ENCODE data around the gene GLT6D1. TPM values are rescaled to one million over a fixed set of nuclear protein-coding genes. Genes with fewer than 3 reads are reported as not detected.

GLT6D1 gene
- total RNA-seq, 1 donor from 2014 or later: not detected

- TF ChIP-seq, protein P1, sequence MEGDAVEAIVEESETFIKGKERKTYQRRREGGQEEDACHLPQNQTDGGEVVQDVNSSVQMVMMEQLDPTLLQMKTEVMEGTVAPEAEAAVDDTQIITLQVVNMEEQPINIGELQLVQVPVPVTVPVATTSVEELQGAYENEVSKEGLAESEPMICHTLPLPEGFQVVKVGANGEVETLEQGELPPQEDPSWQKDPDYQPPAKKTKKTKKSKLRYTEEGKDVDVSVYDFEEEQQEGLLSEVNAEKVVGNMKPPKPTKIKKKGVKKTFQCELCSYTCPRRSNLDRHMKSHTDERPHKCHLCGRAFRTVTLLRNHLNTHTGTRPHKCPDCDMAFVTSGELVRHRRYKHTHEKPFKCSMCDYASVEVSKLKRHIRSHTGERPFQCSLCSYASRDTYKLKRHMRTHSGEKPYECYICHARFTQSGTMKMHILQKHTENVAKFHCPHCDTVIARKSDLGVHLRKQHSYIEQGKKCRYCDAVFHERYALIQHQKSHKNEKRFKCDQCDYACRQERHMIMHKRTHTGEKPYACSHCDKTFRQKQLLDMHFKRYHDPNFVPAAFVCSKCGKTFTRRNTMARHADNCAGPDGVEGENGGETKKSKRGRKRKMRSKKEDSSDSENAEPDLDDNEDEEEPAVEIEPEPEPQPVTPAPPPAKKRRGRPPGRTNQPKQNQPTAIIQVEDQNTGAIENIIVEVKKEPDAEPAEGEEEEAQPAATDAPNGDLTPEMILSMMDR (conservative IDR thresholded peaks at IDR 0.05; ENCODE audit: low read depth, low read length): no peak
- DNase-seq (ENCODE audit: low read depth): no peak
- no peak overlapping the region for H3K4me3 ChIP-seq (ENCODE audit: low read depth, low read length)
These were observed 26.9 kb downstream of the GLT6D1 start for GRCh38 chr9:135612437-135612836.

DNA sequence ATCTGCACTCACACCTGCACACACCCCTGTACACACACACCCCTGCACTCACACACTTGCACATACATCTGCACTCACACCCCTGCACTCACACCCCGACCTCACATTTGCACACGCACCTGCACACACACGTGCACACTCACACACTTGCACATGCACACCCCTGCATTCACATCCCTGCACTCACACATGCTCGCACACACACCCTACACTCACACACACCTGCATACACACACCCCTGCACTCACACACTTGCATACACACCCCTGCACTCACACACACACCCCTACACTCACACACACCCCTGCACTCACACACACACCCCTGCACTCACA, 27.5 kb downstream of the GLT6D1 start:
- H3K4me3 ChIP-seq (ENCODE audit: low read depth, low read length): no peak overlapping the region
- TF ChIP-seq, protein P1 (conservative IDR thresholded peaks at IDR 0.05; ENCODE audit: low read depth, low read length): no peak
- no peak for DNase-seq (ENCODE audit: low read depth)

DNA sequence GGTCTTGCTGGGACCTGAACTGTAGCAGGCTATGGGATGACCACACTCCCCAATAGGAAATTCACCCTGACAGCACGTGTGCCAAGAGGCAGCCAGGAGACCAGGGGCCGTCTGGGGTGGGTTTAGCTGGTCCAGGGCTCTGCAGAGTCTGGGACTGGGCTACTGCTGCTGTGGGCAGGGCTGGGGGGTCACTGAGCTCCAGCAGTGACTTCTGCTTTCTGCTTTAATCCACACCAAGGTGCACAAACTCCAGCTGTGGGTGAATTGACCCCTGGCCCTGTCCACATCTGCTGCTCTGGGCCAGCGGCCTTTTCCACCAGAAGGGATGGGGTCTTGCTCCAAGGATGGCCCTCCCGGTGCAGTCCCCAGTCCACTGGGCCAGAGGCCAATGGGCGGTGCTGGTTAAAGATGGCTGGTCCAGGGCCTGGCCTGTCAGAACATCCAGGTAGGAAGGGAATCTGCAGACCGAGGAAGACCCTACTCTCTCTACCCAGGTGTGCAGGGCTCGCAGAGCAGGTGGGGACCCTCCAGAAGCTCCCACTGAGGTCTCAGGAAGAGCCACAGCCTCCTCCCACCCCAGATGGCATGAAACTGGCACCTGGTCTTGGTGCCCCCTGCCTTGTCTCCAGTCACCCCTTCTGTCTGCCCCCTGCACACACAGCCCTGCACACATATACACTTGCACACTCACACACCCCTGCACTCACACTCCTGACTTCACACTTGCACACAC, 28.0 kb downstream of the GLT6D1 start:
- TF ChIP-seq, protein P1 (conservative IDR thresholded peaks at IDR 0.05; ENCODE audit: low read depth, low read length): no peak
- DNase-seq (ENCODE audit: low read depth): no peak

GRCh38 chr9:135610290-135611141, 28.8 kb downstream of the GLT6D1 start:
- TF ChIP-seq, protein P1 (conservative IDR thresholded peaks at IDR 0.05; ENCODE audit: low read depth, low read length): no peak
- no peak for DNase-seq (ENCODE audit: low read depth)
- H3K4me3 ChIP-seq (ENCODE audit: low read depth, low read length): no peak overlapping the region

More for the DNA sequence above, 28.0 kb downstream of the GLT6D1 start:
- H3K4me3 ChIP-seq (ENCODE audit: low read depth, low read length): no peak overlapping the region

- TF ChIP-seq, protein P1 (conservative IDR thresholded peaks at IDR 0.05; ENCODE audit: low read depth, low read length): no peak
- H3K4me3 ChIP-seq (ENCODE audit: low read depth, low read length): no peak overlapping the region
- no peak for DNase-seq (ENCODE audit: low read depth)
These were observed 29.9 kb downstream of the GLT6D1 start for GRCh38 chr9:135609366-135609955.

DNA sequence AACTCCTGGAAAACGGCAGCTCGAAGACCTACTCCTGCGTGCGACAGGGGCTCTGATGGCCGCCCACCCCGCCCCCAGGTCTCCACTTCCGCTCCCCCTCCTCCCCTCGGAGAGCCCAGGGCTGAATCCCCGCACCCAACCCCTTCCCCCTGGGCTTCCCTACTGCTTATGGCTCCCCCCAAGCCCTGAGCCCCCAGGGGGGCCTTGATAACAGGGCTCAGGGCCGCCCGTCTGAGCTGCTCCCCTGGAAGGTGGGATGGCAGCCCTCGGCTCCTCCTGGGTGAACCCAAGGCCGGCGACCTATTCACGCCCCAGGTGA, 30.4 kb downstream of the GLT6D1 start:
- DNase-seq (ENCODE audit: low read depth): no peak
- TF ChIP-seq, protein P1 (conservative IDR thresholded peaks at IDR 0.05; ENCODE audit: low read depth, low read length): no peak
- no peak overlapping the region for H3K4me3 ChIP-seq (ENCODE audit: low read depth, low read length)
